GM18499 (cell line): ENCODE measurements around the gene BARX1.
"Not testable (repeated sequence)": the region's sequence is repeated elsewhere in the genome, so short reads cannot be mapped to it uniquely, and the experiment has no call there.

Source experiments
- ATAC-seq: cut with Tn5 transposase; IDR thresholded peaks from one replicate; pipeline ENCODE4 v1.9.1; 2021; ENCODE audit warnings: moderate number of reproducible peaks; ENCODE audit not compliant: insufficient read depth, unreplicated experiment

Gene BARX1

DNA sequence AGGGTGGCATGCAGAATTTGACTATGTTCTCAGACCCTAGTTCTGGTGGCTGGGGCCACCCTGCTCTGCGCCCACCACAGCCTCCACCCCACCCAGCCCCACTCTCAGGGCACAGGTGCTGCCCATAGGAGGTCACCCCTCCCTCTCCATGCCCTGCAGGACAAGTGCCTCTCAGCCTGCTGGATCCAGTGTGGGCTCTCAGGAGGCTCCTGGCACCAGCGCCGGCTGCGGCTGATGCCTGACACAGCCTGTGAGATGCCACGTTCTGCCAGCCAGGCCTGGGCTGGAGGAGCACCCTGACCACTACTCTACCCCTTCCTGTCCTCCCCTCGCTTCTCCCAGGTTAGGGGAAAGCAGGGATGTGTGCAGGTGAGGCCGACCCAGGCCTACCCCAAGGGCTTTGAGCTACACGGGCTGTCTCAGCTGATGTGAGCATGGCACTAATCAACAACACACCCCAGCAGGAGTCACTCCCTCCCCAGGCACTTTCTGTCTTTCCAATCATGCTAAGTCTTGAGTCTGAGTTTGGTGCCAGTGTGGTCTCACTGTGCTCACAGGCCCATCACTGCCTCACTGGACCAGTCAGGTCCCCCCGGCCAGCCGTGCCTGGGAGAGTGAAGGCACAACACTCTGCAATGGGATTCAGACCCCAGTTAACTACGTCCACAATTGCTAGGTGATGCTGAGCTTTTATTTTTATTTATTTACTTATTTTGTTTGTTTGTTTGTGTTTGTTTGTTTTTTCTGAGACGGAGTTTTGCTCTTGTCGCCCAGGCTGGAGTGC lies 12.1 kb upstream of the BARX1 start:
- no peak for ATAC-seq

DNA sequence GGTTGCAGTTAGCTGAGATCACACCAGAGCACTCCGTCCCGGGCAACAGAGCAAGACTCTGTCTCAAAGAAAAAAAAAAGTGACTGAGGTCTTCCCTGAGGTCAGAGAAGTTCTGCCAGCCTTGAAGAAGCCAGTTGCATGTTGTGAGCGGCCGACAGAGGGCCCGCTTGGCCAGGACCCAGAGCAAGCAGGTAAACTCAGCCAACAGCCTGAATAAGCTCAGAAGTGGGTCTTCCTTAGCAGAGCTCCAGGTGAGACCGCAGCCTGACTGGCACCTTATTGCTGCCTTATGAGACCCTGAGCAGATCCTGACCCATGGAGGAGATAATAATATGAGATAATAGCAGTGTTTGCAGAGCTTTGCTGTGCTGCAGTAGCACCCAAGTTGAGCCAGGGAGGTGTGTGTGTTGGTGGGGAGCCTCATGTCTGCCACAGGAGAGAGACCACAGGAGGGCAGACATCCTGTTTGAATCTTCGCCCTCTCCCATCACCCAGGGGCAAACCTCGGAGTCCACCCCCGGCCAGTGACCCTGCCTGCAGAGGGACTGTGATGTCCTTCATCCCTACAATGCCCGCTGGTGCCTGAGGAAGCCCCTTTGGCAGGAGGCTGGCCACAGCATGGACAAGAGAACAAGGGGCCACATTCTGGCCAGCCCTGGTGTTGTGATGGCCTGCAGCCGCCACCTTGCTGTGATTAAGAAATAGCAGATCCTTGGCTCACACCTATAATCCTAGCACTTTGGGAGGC lies 10.8 kb upstream of the BARX1 start:
- ATAC-seq, result no peak

DNA sequence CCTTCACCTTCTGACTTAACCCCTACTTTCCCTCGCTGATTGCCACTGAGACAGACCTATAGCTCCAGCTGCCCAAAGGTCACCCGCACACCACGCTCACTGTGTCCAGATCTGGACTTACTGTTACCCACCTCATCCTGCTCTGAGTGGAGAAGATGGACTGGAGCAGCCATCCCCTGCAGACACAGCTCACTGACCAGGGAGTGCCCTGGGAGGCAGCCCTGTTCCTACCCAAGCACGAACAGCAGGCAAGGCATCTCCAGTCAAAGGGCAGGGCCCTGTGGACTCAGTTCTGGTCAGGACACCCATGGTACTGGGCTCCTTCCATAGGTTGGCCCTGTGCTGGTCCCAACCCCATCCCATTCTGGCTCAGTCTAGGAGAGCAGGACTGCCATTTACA lies 9.5 kb upstream of the BARX1 start:
- no peak for ATAC-seq

DNA sequence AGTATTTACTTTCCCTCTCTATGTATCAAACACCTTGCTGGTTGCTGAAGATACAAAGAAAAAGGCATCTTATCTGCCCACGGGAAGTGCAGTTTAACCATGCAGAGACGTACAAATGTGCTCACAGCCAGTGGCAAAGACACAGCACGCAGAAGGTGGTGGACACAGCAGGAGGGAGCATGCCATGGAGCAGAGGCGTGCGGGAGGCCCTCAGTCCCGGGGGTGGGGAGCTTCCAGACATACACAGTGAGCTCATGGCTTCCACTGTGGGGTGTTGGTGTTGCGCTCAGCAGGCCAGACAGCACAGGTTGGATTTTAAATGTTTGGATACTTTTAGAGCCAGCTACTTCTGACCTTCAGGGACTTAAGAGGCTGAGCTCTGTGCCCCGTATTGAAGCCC lies 8.8 kb upstream of the BARX1 start:
- ATAC-seq, result no peak

DNA sequence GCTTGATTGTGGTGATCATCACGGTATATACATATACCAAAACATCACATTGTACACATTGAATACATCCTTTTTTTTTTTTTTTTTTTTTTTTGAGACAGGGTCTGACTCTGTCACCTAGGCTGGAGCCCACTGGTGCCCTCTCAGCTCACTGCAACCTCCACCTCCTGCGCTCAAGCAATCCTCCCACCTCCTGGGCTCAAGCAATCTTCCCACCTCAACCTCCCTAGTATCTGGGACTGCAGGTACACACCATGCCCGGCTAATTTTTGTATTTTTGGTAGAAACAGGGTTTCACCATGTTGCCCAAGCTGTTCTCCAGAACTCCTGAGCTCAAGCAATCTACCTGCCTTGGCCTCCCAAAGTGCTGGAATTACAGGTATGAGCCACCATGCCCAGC lies 8.3 kb upstream of the BARX1 start:
- not testable (repeated sequence) for ATAC-seq

DNA sequence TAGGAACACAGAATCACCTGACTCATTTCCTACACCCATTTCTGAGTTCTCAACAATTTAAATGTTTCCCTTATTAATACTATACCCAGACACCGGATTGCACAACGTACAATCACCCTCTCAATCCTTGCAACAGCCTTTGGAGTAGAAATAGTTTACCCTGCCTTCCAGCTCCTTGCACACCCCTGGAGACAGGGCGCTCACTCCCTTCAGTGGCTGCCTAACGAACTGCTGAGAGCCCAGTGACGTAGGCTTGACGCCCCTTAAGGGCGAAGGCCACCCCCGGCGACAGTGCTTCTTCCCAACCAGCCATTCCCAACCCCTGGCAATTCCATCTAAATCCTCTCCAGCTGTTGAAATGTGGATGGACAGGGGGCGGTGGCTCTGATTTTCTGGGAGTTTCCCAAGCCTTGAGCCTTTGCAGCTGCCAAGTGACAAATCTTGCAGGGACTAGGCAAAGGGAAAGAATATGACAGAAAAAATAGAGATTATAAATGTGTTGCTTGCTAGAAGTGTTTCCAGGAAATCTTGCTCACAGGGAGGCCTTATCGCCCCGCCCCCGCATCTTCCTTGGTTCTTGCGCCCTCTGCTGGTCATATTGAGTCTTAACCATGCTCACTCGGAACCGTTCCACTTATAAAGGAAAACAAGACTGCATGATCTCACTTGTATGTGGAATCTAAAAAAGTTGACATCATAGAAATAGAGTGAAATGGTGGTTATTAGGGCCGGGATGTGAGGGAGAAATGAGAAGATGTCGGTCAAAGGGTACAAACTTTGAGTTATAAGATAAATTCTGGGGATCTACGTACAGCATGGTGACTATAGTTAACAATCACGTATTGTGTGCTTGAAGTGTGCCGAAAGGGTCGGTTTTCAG lies 7.6 kb upstream of the BARX1 start:
- no peak for ATAC-seq

DNA sequence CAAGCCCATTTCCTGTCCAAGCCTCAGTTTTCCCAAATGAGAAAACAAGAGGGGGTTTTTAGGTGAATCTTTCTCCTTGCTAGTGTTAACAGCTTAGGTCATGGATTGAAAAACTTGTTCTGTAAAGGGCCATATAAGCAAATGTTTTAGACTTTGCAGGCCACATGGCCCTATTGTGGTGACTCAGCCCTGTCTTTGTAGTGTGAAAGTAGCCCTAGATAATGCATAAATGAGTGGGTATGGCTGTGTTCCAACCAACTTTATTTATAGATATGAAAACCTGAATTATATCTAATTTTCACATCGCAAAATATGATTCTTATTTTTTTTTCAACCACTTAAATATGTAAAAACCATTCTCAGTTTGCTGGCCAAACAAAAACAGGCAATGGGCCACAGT lies 6.9 kb upstream of the BARX1 start:
- no peak for ATAC-seq

DNA sequence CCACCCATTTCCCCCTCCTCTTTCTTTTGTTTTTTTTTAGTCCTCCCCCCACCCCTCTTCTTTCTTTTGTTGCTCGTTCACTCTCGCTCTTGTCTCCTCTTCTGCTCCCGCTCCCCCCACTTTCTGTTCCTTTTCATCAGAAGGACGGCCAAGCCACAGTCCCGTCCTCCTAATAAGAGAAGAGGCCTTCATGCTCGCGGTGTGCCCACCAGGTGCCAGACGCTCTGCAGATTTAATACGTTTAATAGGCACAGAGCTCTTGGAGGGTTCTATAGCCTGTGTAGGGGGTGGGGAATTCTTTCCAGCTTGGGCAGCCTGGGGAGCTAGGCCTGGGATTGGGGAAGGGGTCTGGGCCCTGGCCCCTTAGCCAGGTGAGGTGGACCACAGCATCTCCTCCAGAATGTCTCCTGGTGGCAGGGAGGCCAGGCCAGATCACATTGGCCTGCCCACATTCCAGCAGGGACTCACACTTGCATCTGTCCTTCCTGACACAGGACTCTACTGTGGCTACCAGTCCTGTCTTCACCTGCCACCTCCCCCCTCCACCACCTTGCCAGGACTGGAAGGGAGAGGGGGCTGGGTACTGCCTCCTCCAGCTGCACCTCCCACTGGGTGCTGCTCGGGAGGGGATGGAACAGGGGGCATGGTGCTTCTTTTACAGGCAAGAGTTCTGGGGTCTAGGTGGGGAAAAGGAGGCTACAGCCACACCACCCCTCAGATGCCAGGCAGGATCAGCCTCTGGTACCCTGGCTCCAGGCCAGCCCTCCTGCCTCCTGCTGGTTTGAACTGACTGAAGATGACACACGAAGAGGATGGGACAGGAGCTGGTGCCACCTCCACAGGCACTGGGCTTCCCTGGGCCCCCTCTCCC lies 6.1 kb upstream of the BARX1 start:
- ATAC-seq, result no peak

DNA sequence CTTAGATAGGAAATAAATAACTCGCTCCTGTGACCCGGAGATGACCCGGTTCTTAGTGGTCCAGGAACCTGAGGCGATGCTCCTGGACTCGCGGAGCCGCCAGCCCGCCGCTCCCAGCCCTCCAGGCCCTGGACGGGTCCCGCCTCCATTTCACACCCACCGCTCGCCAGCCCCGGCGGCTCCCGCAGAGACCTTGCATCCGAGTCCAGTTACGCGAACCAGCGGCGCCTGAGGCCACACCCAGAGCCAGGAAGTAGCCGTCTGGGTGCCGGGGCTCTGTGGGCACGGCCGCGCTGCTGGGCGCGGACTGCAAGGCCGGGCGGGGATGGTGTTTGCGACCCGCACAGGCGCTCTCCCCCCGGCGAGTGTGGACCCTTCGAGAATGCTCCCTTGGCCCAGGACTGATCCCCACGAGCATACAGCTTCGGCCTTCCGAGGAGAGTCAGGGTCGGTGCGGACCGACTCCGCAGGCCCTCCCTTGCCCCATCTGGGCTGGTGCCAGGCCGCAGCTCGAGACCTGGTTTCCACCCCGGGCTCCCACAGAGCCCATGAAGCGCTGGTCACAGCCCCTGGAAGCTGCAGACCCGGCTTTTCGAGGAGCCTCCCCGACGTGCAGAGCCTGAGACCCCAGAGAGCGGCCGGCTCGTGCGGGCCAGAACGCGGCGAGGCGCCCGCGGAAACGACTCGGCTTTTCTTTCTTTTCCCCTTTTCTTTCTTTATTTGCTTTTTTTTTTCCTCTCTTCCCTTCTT lies 5.2 kb upstream of the BARX1 start:
- ATAC-seq, result no peak

DNA sequence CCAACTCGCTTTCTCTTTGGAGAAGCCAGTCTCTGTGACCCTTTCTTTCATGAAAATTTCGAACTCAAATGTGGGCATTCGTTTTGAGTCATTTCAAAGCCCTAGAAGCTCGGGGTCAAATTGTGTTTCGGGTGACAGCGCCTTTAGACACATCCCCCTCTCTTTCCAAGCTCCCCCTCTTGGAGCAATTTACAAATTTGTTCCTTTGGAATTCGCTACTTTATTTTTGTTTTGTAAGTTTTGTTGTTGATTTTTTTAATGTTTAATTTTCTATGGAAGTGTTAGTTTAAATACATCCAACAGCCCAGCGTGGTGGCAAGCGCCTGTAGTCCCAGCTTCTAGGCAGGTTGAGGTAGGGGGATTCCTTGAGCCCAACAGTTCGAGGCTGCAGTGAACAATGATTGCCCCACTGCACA lies 4.6 kb upstream of the BARX1 start:
- no peak for ATAC-seq

DNA sequence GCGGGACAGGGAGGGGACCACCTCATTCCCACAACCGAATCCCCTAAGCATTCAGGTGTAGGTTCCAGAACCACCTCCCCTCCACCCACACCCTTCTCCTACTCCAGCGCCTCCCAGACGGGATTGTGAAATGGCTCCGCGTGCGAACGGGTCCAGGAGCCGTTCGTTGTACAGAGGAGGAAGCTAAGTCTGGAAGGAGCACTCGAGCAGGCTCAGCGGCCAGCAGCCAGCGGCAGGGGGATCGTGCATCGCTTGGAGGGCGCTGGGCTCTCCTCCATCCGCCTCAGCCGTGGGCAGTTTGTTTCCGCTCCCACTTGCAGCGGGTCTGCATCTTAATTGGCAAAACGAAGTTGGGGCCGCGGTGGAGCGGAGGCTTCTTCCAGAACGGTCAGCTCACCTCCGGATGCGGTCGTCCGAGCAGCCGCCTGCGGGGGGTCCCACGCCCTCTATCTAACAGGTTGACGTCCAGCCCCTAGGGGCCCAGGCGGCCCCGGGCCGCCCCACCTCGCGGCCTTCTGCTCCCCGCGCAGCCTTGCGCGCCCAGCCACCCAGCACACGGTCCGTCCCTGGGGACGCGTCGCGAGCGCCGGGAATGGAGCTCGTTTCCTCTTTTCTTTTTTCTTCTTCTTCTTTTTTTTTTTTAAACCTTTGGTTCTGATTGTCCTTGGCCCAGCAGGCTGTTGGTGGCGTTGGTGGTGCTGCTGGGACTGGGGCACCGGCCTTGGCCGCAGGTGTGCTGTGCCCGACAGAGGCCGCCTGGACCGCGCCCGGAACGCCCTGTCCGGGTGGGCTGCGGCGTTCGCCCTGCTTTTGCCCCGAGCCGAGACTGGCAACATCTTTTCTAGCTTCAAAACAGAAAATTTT lies 3.9 kb upstream of the BARX1 start:
- no peak for ATAC-seq

DNA sequence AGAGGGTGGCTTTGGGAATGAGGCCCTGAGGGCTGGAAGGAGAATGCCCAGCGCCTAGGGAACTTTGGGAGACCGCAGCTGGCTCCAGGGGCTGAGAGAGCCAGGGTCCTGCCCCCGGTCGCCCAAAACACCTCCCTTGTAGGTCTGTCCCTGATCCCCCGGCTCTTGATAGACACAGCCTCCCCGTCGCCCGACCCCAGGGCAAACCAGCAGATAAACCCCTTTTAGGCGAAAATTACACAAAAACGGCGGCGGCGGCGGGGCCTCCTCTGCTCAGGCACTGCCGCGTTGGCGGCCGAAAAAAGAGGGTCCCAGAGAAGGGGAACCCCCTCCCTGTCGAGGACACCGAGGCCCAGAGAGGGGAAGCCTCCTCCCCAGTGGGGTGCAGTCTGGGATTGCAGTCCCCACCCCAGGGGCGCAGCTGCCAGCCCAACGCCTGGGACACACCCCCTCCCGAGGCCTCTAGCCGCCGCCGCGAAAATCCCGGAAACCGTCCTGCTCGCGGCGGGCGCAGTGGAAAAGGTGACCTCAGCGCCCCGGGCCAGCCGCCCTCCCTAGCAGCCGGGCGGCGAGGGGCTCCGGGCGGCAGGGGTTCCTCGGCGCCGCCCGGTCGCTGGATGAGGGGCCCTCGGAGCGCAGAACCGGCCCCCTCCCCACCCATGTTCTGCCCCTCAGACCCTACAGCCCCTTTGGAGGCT lies 3.1 kb upstream of the BARX1 start:
- no peak for ATAC-seq

DNA sequence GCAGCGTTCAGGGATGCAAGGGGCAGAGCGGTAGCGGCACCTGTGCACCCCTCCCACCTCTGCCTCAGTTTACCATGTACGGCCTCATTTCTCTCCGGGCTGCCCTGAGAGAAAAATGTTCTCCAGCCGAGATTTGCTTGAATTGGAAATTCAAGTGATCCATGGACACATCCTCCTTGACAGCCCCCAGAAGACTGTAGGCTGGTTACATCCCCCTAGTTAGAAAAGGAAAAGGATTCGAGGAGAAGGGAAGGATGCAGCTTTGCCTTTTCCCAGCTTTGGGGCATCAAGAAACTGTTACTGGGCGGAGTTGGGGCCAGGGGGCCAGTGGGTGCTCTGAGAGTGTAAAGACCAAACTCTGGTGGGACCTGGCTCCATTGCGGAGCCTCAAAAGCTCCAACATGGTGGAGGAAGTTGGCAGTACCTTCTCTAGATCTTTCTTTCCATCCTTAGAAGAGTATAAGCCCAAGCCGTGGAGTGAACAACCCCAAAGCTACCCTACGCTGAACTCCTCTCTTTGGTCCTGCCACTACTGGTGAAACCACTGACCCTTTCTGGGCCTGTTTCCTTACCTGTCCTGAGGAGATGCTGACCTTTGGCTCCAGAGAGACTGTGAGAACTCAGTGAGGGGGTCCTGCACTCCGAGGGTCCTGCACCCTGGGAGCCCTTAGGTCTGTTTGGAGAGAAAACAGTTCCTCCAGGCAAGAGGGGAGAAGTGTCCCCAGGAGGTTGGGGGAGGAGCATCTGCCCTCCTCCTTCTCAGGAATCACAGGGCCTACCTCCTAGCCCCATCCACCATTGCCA lies 1.0 kb upstream of the BARX1 start:
- ATAC-seq, result no peak

DNA sequence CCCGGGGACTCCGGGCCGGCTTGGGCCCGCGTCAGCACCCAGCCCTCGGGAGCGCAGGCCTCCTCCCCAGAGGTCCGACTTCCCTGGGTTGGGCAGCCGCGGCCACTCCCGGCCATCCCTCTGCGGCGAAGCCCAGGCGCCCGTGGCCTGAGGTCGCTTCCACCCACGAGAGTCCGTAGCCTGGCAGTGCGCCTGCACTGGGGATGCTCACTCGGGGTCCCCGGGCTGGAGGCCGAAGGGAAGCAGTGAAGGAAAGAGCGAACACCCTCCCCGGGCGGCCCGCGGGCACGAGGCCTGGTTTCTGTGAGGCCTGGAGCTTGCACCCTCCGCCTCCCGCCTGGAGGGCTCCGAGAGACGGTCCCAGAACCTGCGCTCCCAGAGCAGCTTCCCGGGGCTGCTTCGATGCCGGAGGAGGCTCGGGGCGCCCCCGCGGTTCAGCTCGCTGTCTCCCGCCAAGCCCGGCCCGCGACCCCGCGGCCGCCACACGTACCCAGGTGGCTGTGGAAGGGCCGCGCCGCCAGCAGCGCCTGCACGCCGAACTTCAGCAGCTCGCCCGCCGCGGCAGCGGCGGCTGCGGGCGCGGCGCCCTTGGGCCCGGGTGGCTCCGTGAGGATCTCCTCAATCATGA lies 607 bp downstream of the BARX1 start:
- no peak for ATAC-seq

DNA sequence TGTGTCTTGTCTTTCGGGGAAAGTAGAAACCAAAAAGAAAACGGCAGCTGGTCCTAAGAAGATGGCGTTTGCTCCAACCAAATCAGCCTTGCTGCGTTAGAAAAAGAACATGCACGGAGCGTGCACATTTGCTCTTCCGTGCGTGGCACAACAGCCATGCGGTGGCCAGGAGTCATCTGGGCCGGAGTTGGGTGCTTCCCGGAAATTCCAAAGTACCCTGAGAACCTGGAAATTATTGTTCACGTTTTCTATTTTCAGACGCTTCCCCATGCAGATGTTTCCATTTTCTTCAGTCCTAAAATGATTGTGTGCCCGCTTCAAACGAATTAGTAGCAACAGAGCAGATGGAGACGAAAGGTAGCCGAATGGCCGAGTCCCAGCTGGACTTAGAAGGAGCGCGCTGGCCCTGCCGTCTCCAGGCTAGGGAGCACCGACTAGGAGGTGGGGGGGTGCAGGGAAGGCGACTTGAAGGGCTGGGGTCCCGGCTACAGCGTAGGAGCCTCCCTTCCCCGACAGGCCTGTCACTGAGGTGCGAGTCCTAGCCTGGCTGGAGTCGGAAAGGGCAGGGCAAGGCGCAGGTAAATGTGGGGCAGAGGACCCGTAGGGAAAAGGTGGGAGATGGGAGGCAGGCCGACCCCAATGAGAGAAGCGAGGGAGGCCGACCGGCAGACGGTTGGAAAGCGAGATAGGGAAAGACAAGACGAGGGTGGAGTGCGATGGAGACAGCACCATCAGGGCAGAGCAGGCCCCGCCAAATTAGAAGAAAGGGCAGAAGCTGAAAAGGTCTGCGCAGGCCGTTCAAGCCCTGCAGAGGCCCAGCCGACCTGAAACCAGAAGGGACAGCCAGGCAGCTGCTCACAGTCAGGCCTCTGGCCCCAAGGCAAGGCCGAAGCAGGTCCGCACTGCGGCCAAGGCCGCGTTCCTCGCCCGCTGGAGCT lies 1.4 kb downstream of the BARX1 start:
- no peak for ATAC-seq
